GM18907 (cell line): Measurements from ENCODE around the gene PACS2.

Source experiments
- ATAC-seq: cut with Tn5 transposase; IDR thresholded peaks from one replicate; pipeline ENCODE4 v1.9.1; 2021; ENCODE audit warnings: mild to moderate bottlenecking, moderate library complexity; ENCODE audit not compliant: unreplicated experiment

The PACS2 gene

DNA sequence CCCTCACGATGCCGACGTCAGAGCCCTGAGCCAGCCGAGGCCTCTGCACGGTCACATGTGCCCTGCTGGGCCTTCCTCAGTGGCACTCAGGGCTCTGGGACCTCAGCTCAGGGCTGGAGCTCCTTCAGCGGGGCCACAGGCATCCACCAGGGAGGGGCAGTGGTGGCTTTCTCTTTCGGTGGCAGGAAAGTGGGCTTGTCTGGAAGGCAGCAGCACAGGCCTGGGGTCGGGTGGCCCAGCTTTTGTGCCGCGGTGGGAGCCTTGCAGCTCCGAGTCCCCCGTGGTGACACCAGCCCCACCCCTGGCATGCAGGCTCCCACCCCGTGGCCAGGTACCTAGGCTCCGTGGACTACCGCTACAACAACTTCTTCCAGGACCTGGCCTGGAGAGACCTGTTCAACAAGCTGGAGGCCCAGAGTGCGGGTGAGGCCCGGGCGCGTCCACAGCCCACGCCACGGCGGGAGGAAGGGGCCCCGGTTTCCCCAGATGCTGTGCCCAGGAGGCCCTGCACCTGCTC, 69.6 kb downstream of the PACS2 start:
- ATAC-seq: no peak

DNA sequence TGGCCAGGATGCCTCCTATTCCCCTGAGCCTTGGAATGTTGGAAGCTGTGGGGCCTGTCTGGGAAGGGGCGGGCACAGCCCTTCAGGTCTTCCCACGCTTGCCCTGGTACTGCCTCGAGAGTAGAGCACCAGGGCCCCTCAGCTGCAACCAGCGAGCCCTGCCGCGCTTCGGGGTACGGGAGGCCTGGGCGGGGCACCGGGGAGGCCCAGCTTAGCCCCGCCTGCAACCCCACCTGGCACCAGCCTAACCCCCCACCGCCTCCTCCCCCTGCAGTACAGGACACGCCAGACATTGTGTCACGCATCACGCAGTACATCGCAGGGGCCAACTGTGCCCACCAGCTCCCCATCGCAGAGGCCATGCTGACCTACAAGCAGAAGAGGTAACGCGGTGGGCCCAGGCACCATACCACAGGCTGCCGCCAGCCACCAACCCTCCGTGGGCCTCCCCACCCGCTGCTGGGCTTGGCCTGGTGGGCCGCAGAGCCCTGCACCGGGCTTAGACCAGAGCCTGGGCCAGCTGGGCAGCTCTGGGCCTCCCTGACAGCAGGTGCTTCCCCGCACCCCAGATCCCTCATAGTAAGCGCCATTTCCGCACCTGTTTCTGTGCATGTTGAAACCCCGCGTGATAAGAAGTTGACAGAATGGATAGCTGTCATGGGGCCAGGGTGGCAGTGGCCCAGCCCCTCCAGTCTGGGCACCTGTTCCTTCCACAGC, 70.2 kb downstream of the PACS2 start:
- ATAC-seq: no peak

DNA sequence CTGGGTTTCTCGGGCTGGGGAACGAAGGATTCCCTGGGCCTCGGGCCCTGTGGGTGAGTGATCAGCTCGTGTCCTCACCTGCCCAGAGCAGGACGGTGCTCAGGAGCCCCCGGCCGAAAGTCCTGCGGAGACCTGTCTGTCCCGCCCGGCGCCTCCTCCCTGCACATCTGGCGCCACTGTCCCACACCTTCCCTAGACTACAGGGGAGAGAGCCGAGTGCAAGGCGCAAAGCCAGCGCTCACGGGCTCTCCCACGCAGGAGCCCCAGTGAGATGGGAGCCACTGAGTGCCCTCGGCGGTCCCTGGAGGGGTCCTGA, 70.7 kb downstream of the PACS2 start:
- no peak for ATAC-seq

DNA sequence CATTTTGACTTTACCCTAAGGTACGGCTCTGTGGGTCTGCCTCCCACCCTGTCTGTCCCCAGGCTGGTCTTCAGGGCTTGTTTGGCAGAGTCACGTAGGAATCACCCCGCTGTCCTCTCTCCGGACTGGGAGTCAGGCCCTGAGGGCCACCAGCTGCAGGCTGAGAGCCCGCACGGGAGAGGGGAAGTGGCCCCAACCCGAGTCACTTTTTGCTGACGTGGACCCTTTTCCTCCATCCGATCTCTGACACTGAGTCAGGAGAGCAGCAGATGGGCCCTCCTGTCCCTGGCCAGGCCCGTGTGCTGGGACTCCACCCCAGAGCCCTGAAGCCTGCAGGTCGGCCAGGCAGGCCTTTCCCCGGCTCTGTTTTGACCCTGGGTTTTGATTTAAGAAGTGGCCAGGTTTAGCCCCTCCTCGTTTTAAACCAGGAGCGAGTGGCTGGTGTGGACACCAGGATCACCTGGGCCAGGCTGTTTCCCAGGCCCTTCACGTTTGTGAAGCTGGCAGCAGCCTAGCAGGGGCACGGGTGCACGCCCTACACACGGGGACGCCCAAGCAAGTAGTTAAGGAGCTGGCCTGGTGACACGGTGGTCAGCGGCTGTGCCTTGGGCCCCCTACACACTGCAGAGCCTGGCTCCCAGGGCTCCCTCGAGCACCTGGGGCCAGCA, 71.3 kb downstream of the PACS2 start:
- no peak for ATAC-seq

DNA sequence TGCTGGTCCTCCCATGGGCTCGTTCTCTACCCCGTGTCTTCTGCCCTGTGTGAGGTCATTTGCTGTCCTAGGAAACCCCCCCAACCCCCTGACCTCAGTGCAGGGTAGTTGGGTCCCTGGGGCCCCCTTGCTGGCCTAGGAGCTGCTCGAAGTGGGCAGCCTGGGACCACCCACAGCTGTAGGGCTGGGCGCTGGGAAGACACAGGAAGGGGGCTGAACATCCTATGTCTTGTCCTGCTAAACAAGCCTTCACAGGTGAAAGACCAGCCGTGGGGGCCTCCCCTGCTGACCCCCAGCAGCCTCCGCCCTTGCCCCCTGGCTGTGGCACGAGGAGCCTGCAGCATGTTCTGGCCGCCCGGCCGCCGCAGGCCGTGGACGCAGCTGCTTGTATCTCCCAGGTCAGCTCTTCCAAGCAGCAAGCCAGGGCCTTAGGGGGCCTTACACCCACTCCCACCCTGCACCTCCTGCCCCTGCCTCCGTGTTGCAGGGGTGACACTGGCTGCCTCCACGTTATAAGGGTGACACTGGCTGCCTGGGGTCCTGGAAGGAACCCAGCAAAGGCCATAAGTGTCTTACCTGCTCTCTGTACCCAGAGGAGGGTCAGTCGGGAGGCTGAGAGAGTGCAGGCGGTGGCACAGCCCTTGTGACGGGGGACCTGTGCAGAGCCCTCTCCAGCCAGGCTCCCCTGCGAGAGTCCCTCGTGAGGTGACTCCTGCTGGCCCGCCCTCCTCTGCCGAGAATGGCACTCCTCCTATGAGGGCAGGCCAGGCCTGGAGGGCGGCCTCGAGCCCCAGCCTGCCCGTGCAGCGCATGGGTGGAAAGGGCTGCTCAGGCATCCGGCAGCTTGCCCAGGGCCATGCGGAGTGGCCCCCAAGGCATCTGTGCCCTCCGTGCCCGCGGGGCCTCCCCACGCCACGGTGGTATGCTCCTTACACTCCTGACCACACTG, 72.3 kb downstream of the PACS2 start:
- ATAC-seq: no peak

DNA sequence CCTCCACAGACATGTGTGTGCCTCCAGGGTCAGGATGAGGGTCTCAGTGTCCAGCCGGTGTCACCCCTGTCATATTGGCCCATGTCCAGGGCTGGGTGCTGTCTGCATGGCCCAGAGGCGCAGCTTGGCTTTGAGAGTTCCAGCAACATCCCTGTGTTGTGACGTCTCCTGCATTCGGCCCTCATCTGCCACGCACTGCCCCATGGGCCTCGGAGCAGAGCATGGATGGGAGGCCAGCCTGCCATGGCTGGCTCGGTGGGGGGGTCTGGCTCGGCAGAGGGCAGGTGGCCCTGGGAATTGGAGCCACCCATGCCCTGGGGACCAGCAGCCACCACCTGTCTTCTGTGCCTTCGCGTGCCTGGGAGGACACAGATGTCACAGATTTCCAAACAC, 73.0 kb downstream of the PACS2 start:
- no peak for ATAC-seq

DNA sequence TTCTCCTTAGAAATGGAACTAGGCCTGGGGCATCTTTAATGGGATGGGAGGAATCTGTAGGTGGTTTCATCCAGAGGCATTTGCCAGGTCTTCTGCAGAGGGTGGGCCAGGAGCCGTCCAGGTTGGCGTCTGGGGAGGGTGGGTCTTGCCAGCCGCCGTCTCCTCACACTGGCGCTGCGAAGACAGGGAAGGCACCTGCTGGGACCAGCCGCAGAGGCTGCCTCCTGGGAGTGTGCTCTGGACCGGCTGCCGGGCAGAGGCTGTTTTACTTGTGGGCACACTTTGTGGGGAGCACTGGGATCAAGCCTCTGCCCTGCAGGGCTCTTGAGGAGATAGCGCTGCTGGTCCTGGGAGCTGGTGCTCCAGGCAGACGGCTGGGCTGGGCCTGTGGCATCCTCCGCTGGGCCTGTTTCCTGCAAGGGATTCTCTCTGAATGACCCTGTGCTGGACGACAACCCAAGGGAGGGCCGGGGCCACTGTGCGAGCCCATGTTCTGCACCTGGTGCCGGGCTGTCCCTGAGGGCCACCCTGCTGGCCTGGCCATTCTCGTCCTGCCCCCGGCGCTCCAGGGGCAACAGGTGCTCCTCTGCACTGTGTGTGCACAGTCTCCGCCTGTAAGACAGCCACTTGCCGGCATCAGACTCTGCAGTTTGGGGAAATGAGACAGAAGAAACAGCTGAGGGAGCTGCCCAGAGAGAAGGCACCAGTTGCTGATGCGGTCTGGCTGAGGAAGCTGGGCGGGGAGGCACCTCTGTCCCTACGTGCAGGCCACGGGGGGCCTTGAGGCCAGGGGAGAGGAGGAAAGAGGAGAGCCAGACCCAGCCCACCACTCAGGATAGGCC, 73.8 kb downstream of the PACS2 start:
- no peak for ATAC-seq

DNA sequence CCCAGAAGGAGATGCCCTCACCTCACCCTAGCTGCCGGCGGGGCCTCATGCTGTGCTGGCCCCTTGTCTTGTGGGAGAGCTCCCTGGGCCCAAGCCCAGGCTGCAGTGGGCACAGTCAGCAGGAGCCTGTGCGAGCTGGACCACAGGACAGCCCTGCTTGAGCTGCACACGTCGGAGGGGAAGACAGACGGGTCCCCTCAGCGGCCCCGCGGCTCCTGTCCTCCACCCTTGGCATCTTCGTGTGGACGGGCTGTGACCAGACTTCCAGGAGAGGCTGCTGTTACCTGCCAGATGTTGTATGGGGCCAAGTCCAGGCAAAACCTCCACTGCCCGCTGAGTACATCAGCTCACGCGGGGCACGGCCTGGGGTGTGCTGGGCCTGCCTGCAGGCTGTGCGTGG, 74.4 kb downstream of the PACS2 start:
- no peak for ATAC-seq

DNA sequence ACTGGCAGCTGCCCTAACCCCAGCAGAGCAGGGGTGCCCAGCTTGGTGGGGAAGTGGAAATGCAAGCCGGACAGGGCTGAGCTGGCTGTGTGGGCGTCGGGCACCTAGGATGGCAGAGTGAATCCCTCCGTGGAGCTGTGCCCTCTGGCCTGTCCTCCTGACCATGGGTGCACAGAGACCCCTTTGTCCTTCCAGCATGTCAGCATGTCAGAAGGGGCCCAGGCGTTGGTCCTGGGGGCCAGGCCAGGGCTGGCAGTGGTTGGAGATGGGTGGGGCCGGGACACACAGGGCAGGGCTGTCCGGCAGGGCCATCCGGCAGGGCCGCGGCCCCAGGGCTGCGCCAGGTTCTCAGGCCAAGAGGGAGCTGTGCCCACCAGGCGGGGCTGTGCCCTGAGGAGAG, 75.0 kb downstream of the PACS2 start:
- no peak for ATAC-seq

DNA sequence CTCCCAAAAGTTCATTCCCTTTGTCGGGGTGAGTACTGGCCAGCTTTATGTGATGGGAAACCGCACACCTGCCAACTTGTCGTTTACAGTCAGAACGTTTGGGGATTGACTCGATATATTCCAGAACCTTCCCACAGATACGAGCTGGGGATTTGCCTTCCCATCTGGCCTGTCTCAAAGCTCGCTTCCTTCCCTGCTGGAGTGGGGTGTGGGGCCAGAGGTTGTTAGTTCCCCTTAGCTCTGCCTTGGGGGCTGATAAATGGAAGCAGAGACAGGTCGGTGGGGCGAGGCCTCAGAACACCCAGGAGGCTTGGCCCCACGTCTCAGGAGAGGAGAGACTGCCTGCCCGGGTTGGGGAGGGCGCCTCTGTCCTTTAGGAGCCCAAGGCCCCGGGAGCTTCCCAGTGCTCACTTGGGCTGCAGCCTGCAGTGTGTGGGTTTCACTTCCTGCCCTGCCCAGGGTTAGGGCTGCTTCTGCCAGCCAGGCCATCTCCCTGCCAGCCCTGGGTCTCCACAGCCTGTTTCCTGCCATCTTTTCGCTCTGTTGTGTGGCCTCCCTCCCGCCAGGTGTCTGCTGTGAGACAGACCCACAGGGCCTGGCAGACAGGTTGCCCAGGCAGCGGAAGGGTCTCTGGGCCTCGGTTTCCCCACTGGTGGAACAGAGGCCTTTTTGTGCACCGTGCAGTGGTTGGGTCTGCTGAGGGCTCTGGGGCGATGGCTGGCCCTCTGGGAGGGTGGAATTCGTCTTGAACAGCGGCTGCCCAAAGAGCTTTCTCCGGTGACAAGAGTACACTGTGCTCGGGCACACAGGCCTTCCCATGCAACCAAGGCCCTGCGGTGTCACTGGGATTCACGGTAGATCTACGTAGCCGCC, 75.7 kb downstream of the PACS2 start:
- ATAC-seq: no peak

DNA sequence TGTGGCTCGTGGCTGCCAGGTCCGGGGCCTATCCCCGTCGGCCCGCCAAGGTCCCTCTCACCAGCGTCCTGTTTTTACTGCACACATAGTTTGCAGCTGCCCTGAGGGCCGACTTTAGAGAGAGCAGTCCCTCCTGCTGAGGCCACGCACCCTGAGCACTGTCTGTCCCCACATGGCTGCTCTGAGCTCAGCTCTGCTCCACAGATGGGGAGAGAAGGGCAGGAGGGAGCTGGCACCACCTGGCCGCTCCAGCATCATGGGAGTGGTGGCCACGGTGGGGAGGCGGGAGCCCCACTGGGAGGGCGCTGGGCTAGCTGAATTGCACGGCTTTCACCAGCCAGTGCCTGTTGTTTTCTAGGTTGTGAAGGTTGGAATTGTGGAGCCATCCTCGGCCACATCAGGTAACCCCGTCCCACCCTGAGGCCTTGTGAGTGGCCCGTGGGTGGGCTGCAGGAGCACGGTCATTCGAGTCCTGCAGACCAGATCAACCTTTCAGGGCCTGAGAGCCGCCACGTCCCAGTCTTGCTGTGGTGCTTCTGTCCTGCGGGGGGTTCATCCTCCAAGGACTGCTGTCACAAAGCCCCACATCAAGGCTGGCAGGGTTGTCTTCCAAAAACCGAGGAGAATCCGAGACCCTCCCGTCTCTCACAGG, 76.4 kb downstream of the PACS2 start:
- ATAC-seq: no peak

DNA sequence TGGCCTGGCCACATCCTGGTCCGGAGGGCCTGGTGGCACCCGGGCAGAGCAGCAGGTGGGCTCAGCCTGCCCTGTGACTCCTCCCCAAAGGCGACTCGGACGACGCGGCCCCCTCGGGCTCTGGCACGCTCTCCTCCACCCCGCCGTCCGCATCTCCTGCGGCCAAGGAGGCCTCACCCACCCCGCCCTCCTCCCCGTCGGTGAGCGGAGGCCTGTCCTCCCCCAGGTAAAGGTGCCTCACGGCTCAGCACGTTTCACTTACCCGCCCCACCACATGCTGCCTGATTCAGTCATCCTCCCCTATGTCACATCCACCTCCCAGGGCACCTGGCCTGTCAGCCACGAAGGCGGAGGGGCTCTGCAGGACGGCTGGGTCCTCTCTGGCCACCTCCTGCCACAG, 77.0 kb downstream of the PACS2 start:
- ATAC-seq: no peak

DNA sequence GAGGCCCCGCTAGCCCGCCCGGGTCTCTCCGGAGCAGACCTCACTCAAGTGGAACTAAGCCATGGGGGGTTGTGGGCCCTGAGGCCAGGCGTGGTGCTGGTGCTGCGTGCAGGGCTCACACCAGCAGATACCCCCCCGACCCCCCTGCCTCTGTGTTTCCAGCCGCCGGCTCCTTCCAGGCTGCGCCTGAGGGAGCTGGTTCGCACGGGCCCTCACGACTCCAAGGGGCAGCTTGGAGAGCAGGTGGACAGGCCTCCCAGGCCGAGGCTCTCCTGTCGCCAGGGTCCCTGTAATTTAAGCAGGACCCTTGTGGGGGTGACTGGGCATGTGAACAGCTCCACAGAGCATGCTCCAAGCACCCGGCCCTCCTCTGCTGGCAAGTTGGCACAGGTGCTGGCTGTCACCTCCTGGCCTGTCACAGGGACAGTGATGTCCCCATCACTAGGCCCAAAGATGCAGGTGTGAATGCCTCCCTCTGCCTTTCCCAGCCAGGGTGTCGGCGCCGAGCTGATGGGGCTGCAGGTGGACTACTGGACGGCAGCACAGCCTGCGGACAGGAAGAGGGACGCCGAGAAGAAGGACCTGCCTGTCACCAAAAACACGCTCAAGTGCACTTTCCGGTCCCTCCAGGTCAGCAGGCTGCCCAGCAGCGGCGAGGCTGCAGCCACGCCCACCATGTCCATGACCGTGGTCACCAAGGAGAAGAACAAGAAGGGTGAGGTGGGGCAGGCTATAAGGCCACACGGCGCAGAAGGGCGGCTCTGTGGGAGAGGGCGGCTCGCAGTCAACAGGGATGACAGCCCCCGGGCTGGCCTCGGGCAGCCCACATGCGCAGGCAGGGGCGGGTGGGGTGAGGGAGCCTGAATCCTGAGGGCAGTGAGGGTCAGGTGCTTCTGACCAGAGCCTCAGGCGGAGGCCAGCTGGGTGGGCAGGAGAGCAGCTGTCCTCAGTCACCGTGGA, 77.9 kb downstream of the PACS2 start:
- no peak for ATAC-seq

DNA sequence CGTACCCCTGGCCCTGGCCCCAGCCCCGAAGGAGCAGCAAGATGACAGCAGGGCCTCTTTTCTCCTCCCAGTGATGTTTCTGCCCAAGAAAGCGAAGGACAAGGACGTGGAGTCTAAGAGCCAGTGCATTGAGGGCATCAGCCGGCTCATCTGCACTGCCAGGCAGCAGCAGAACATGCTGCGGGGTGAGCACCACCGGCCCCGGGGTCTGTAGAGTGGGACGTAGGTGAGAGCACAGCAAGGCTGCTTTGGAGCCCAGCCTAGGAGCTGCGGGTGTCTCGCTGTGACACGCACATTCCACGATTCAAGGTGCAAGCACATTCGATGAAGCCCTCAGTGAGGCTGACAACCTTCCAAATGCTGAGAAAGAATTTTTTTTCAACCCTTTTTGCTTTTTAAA, 78.6 kb downstream of the PACS2 start:
- ATAC-seq: no peak

DNA sequence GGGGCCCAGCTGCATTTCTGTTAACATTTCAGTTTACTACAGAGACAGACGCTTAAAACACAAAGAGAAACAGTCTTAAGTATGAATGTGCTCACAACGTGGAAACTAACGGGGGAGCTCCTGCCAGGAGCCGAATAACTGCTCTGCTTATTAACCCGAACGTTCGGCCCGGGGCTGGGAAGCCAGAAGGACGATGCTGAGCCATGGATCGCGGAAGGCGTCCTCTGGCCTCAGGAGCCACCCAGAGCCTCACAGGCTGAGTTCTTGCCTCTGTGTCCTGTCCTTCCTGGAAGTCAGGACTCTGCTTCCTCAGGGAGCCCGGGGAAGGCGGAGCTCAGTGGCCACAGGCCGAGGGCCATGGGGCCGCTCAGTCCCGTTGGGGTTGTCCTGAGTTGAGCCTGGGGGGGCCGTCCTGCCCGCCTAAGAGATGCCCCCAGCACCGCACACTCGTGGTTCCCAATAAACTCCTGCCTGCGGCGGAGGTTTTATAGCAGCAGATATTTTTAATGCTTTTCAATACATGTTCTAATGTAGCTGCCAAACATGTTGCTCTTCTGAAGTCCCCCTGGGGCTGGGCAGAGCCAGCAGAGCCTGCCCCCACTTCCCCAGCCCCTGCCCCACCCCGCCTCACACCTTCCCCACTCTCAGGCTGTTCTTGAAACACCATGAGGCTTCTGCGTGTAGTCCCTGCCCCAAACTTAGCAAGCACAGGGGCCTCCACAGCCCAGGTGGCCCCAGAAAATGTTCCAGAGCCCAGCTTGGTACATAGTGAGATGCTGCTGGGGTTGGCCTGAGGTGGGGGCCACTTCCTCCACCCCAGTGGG, 80.4 kb downstream of the PACS2 start:
- no peak for ATAC-seq

DNA sequence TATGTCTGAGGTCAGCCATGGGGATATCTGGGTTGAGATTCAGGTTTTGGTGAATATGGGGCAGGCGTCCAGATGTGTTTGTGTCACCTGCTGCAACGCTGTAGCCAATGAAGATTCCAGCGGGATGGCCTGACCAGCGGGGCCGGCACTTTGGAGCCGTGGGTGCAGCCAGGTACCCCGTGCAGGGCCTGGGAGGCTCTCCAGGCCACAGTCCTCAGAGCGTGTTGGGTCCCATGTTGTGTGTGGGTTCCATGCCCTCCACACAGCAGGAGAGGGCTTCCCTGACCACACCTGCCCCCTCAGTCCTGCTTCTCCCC, 80.9 kb downstream of the PACS2 start:
- ATAC-seq: no peak

DNA sequence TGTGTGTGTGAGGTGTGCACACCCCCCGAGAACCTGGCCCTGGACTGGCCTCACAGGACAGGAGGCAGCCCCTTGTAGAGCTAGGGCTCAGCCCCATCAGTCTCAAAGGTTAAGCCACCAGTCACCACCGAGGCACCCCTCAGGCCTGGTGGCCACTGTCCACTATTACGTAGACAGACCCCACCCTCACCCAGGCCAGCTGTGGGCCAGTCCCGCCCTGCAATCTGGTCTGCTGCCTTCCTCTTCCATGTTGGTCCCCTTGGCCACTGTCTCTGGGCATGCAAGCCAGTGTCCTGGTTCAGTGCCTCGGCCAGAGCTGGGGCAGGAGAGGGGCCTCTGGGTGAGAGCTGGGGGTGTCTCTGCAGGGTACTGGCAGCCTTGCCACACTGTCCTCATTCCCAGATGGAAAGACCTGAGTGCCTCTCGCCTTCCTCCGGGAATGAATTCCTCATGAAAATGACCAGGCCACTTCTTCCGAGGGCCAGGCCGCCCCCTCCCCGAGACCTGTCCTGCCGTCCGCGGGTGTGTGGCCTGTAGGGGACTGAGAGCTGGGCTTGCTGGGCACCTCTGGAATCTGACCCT, 82.9 kb downstream of the PACS2 start:
- ATAC-seq: peak; percentile 2
